ENCODE measurements around the gene PRKCH. TPM values are rescaled to one million over a fixed set of nuclear protein-coding genes. Genes with fewer than 3 reads are reported as not detected.

Gene PRKCH
- total and polyA plus RNA-seq, 9 of the 15 experiments (the other 6 are each of a cell fraction or from before 2014, with no cell fraction given): 0.61 to 4.4 (median 4.0) TPM

GRCh38 chr14:61325166-61325565 lies 3.8 kb downstream of the PRKCH start:
- POLR2A ChIA-PET: no interaction called here
- Histone ChIP-seq H3K79me2 (ENCODE audit: control insufficient read depth, insufficient read depth, low read length) (no peaks in the 10 kb centered on the region; the same call in 2 of the 3 replicates), H4K20me1 (replicated peaks; ENCODE audit: control insufficient read depth, insufficient read depth, low read length) (no peaks in the 10 kb centered on the region), H3K9me3 (replicated peaks; ENCODE audit: control insufficient read depth, insufficient read depth, low read depth, low read length) (no peaks in the 10 kb centered on the region), H3K36me3 (ENCODE audit: control insufficient read depth, insufficient read depth, low read length) (no peaks in the 10 kb centered on the region), H3K4me1 (replicated peaks in 1 of 2; ENCODE audit: control insufficient read depth in 2 of 2, insufficient read depth in 2 of 2, low read length in 2 of 2) (peaks cover 0 to 19% of the 10 kb centered on the region in 2 experiments; a peak in 3 of 5 replicates), H3K27me3 (ENCODE audit: control insufficient read depth in 2 of 2, insufficient read depth in 2 of 2, low read length in 2 of 2) (no peaks in the 10 kb centered on the region), H3K4me3 (no peak overlapping the region), H3K9me1 (ENCODE audit: control insufficient read depth, insufficient read depth, low read length) (no peaks in the 10 kb centered on the region), H3K27ac (ENCODE audit: extremely low read depth, low read depth, low read length) (no peak overlapping the region), H2AFZ (ENCODE audit: low read depth, low read length) (no peak overlapping the region), H3K4me2 (ENCODE audit: insufficient read depth, low read length) (no peak overlapping the region), H3K9ac (ENCODE audit: insufficient read depth in 1 of 2, low read depth in 2 of 2, low read length in 2 of 2) (no peak overlapping the region)
- no peak for ATAC-seq
- BruUV-seq (replicated peaks): no TSS peak
- no peak for DNase-seq (ENCODE audit: extremely low read depth in 1 of 4, low spot score in 3 of 4)
- 31% methylated on average over 1 of the region's 1 CpG for WGBS (ENCODE audit: insufficient coverage, low coverage, missing lambda C conversion rate)
- in situ Hi-C loops (cut with MboI): no loop called here
- intact Hi-C loops (cut with micrococcal nuclease): no loop called here
- no peak for FAIRE-seq
- CTCF ChIA-PET (ENCODE audit: low intra/inter-chr PET ratio): no interaction called here
- TF ChIP-seq ZNF253 (CRISPR knock-in tag; conservative IDR thresholded peaks at IDR 0.05) (no peak), MAX (CRISPR knock-in tag; IDR thresholded peaks at IDR 0.05) (no peak), RBM22 (IDR thresholded peaks at IDR 0.05; ENCODE audit: low read depth, low read length, poor library complexity, severe bottlenecking) (no peak), PHF20 (IDR thresholded peaks at IDR 0.05; ENCODE audit: partially characterized antibody) (no peak), ZNF436 (CRISPR knock-in tag; IDR thresholded peaks at IDR 0.05) (no peak), CTCF (IDR thresholded peaks at IDR 0.05 in 2 of 3, conservative IDR thresholded peaks at IDR 0.05 in 1 of 3; ENCODE audit: insufficient read depth in 2 of 3, low read depth in 1 of 3, low read length in 3 of 3) (no peak), ZNF408 (CRISPR knock-in tag; IDR thresholded peaks at IDR 0.05; ENCODE audit: low read depth) (no peak), ARID1B (IDR thresholded peaks at IDR 0.05) (no peak), ERF (CRISPR knock-in tag; IDR thresholded peaks at IDR 0.05) (no peak), POU5F1 (IDR thresholded peaks at IDR 0.05; ENCODE audit: borderline replicate concordance, low read depth, low read length, partially characterized antibody) (no peak), ZNF232 (CRISPR knock-in tag; IDR thresholded peaks at IDR 0.05) (no peak), HMGXB4 (CRISPR knock-in tag; IDR thresholded peaks at IDR 0.05) (no peak), ZNF561 (CRISPR knock-in tag; conservative IDR thresholded peaks at IDR 0.05) (no peak), MECOM (CRISPR knock-in tag; IDR thresholded peaks at IDR 0.05) (no peak), GMEB1 (CRISPR knock-in tag; IDR thresholded peaks at IDR 0.05) (no peak), TARDBP (IDR thresholded peaks at IDR 0.05) (no peak)
